Neutrophil (primary cell): ENCODE data around the gene CLTC.
"Not testable (repeated sequence)": the region's sequence is repeated elsewhere in the genome, so short reads cannot be mapped to it uniquely, and the experiment has no call there.

Experiments used
- H3K27ac ChIP-seq: fragments of 200-600 bp; sonication (generic); 2 replicates; pipeline ENCODE4 v1.5.1; 2016; ENCODE audit warnings: mild to moderate bottlenecking, moderate library complexity
- H3K27me3 ChIP-seq: fragments of 200-600 bp; sonication (generic); 2 replicates; pipeline ENCODE4 v1.6.0; 2016; ENCODE audit warnings: mild to moderate bottlenecking
- H3K36me3 ChIP-seq: fragments of 200-600 bp; sonication (generic); 2 replicates; pipeline ENCODE4 v1.5.1; 2017
- H3K4me1 ChIP-seq, 2 experiments: fragments of 200-600 bp in 1 of 2; sonication (generic) in 1 of 2; 1 replicate in 1 of 2; 2 replicates in 1 of 2; pipeline versions ENCODE4 v1.5.1 to v1.6.1; 2013 to 2016; ENCODE audit warnings: low read depth in 1 of 2, low read length in 1 of 2, mild to moderate bottlenecking in 1 of 2, moderate library complexity in 1 of 2; ENCODE audit not compliant: control insufficient read depth in 1 of 2, insufficient read depth in 1 of 2
- H3K4me3 ChIP-seq, 2 experiments: fragments of 200-600 bp in 1 of 2; sonication (generic) in 1 of 2; 1 replicate in 1 of 2; 2 replicates in 1 of 2; pipeline ENCODE4 v1.5.1; 2013 to 2016; ENCODE audit warnings: low read depth in 1 of 2, low read length in 1 of 2, mild to moderate bottlenecking in 1 of 2, moderate library complexity in 1 of 2
- H3K9me3 ChIP-seq: fragments of 200-600 bp; sonication (generic); 2 replicates; pipeline ENCODE4 v1.5.1; 2016
- CTCF ChIP-seq: fragments of 200-600 bp; sonication (generic); IDR thresholded peaks from 2 replicates; pipeline ENCODE4 v1.5.1; 2016; ENCODE audit warnings: antibody characterized with exemption

Gene CLTC

GRCh38 chr17:59619298-59620063 lies at the start of gene CLTC:
Gene CLTC, plus strand, starts transcription at chr17:59619895. Its CDS starts 237 bp downstream, at chr17:59620132.
- peak; percentile 10 for TF ChIP-seq CTCF
- Histone ChIP-seq H3K27ac (peak within 1 kb of the TSS; percentile 93), H3K9me3 (no peaks in the 10 kb centered on the region), H3K27me3 (no peaks in the 10 kb centered on the region), H3K4me1 (peaks cover 42 to 51% of the 10 kb centered on the region in 2 experiments), H3K36me3 (no peaks in the 10 kb centered on the region), H3K4me3 (peak within 1 kb of the TSS; percentile 86 to 94)

GRCh38 chr17:59572301-59572924 lies 47.3 kb upstream of the CLTC start:
- TF ChIP-seq CTCF: no peak

GRCh38 chr17:59584168-59584567 lies 35.5 kb upstream of the CLTC start:
- not testable (repeated sequence) for H3K9me3 ChIP-seq, H3K4me1 ChIP-seq, H3K4me3 ChIP-seq, H3K27ac ChIP-seq, H3K27me3 ChIP-seq, H3K36me3 ChIP-seq

More at GRCh38 chr17:59572301-59572924, 47.3 kb upstream of the CLTC start:
- Histone ChIP-seq H3K4me3 (no peak overlapping the region), H3K4me1 (peaks cover 7 to 8% of the 10 kb centered on the region in 2 experiments), H3K36me3 (peaks cover 8% of the 10 kb centered on the region), H3K27ac (peak overlapping the region; percentile 11), H3K9me3 (no peaks in the 10 kb centered on the region), H3K27me3 (no peaks in the 10 kb centered on the region)

- Histone ChIP-seq H3K27me3 (no peaks in the 10 kb centered on the region), H3K36me3 (peaks cover 34% of the 10 kb centered on the region), H3K27ac (no peak overlapping the region), H3K9me3 (no peaks in the 10 kb centered on the region), H3K4me1 (no peaks in the 10 kb centered on the region), H3K4me3 (no peak overlapping the region)
- TF ChIP-seq CTCF: no peak
These were observed 19.5 kb upstream of the CLTC start for GRCh38 chr17:59600169-59600568.

- no peaks in the 10 kb centered on the region for H3K27me3 ChIP-seq
- H3K4me3 ChIP-seq: no peak overlapping the region
- H3K9me3 ChIP-seq: no peaks in the 10 kb centered on the region
- H3K4me1 ChIP-seq: no peaks in the 10 kb centered on the region
- H3K36me3 ChIP-seq: peaks cover 43% of the 10 kb centered on the region
- no peak overlapping the region for H3K27ac ChIP-seq
- no peak for TF ChIP-seq CTCF
These were observed 18.6 kb upstream of the CLTC start for GRCh38 chr17:59601130-59601529.

GRCh38 chr17:59607061-59607460 lies 12.6 kb upstream of the CLTC start:
- no peak for TF ChIP-seq CTCF
- no peaks in the 10 kb centered on the region for H3K9me3 ChIP-seq
- H3K4me3 ChIP-seq: no peak overlapping the region
- no peak overlapping the region for H3K27ac ChIP-seq
- H3K27me3 ChIP-seq: no peaks in the 10 kb centered on the region
- H3K36me3 ChIP-seq: peaks cover 64% of the 10 kb centered on the region
- H3K4me1 ChIP-seq: no peaks in the 10 kb centered on the region
